CD4-positive, alpha-beta T cell (primary cell): ENCODE measurements around the gene INPP5A. TPM values are rescaled to one million over a fixed set of nuclear protein-coding genes. Genes with fewer than 3 reads are reported as not detected.
A peak's percentile ranks its signal among the peaks of the same experiment; 100 is the strongest.

ENCODE experiments used
- ATAC-seq: fragments of 200-7000 bp; cut with Tn5 transposase; one replicate; pipeline ENCODE4 v1.10.0; 2022; ENCODE audit warnings: mild to moderate bottlenecking; ENCODE audit not compliant: poor library complexity
- CTCF ChIA-PET: fragments of 350-600 bp; sonication (Branson Sonifier 250); formaldehyde crosslinking; loops from one replicate; lab custom pipeline; 2021; ENCODE audit warnings: antibody characterized with exemption, inconsistent platforms; lab: Charles Lee
- POLR2A ChIA-PET: fragments of 350-600 bp; sonication (Branson Sonifier 250); formaldehyde crosslinking; loops from one replicate; lab custom pipeline; 2021; ENCODE audit warnings: antibody characterized with exemption, inconsistent platforms; lab: Charles Lee
- DNase-seq, 14 experiments: peaks; one replicate each; pipeline ENCODE4 v3.0.0-alpha.2; 2013 to 2020; ENCODE audit warnings: mixed read lengths in 2 of 14
- H3K27ac ChIP-seq, 2 donors: one replicate each; pipeline versions ENCODE4 v1.5.1 to v1.7.0; 2013; ENCODE audit warnings: low read length in 2 of 2, low read depth in 1 of 2, mild to moderate bottlenecking in 1 of 2
- H3K27me3 ChIP-seq, 2 experiments: 1 replicate in 1 of 2; 2 replicates in 1 of 2; pipeline versions ENCODE4 v1.6.1 to v1.7.0; 2013; ENCODE audit warnings: low read length in 2 of 2, control low read depth in 1 of 2, mild to moderate bottlenecking in 1 of 2, moderate library complexity in 1 of 2; ENCODE audit not compliant: insufficient read depth in 2 of 2, control insufficient read depth in 1 of 2
- H3K36me3 ChIP-seq: one replicate; pipeline ENCODE4 v1.6.1; 2013; ENCODE audit warnings: low read length, control low read depth; ENCODE audit not compliant: insufficient read depth
- H3K4me1 ChIP-seq: one replicate; pipeline ENCODE4 v1.6.1; 2013; ENCODE audit warnings: low read length, control low read depth; ENCODE audit not compliant: insufficient read depth
- H3K4me3 ChIP-seq: one replicate; pipeline ENCODE4 v1.5.1; 2013; ENCODE audit warnings: mild to moderate bottlenecking, low read length, moderate library complexity
- H3K9me3 ChIP-seq, 2 experiments: 1 replicate in 1 of 2; 2 replicates in 1 of 2; pipeline versions ENCODE4 v1.6.1 to v1.7.0; 2013; ENCODE audit warnings: low read length in 2 of 2, mild to moderate bottlenecking in 2 of 2, control low read depth in 1 of 2, moderate library complexity in 1 of 2; ENCODE audit not compliant: control insufficient read depth in 1 of 2, insufficient read depth in 1 of 2
- H3K27ac Mint-ChIP-seq: one replicate; pipeline ENCODE4 v1.8.0; 2020; ENCODE audit warnings: mixed read lengths
- H3K27me3 Mint-ChIP-seq: one replicate; pipeline ENCODE4 v1.8.0; 2021; ENCODE audit warnings: mixed read lengths
- H3K36me3 Mint-ChIP-seq: one replicate; pipeline ENCODE4 v1.8.0; 2021; ENCODE audit warnings: low read depth, mixed read lengths
- H3K4me1 Mint-ChIP-seq: one replicate; pipeline ENCODE4 v1.8.0; 2021; ENCODE audit warnings: low read depth, mixed read lengths
- H3K4me3 Mint-ChIP-seq: one replicate; pipeline ENCODE4 v1.8.0; 2020; ENCODE audit warnings: mild to moderate bottlenecking, mixed read lengths
- H3K9me3 Mint-ChIP-seq: one replicate; pipeline ENCODE4 v1.8.0; 2020; ENCODE audit warnings: mixed read lengths
- CTCF ChIP-seq: fragments of 200-600 bp; IDR thresholded peaks from one replicate; pipeline ENCODE4 v1.8.0; 2022; ENCODE audit warnings: antibody characterized with exemption, mild to moderate bottlenecking
- intact Hi-C, 2 experiments: fragments of 100-400 bp; cut with DNase I in 1 of 2; cut with micrococcal nuclease in 1 of 2; formaldehyde crosslinking; loops; one replicate each; pipeline versions ENCODE4 v1.15.1 to v1.9.0; 2023 to 2025; cut with DNase I, micrococcal nuclease
- total RNA-seq, 174 experiments: library from RNA in 2 of 174; stranded (reverse) in 2 of 174; gene quantifications; one replicate each; pipeline ENCODE4 v1.2.3 and lab custom pipeline; 2021 to 2026

The INPP5A gene
- total RNA-seq, 2 experiments from 2014 or later: 22.0 to 24.8 TPM

DNA sequence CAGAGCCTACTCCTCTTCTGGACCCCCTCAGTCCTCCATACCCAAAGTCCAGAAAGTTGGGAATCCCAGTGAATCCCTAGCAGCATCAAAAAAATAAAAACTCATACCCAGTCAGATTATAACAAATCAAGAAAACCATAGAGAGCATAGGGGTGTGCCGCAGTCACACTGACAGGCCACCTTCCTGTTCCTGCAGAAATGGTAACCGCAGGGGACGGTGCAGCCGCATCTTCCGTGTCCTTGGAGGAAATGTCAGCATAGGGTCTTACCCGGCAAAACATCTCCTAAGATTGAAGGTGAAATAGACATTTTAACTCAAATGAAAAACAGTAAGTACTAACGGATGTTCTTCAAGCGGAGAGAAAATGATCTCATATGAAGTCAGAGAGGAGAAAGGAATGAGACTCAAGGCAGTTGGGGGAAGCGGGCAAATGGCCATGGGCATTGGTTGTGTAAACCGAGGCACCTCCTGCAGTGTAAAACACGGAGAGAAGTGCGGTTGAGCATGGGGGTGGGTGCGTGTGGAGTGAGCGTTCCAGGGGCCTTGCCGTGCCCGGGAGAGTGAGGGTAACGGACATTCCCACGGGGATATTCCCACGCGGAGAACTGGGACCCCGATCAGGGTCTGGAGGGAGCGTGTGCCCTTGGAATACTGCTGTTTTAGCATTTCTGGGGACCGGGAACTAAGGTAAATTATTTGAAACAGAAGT, 137.6 kb downstream of the INPP5A start:
- Mint-ChIP-seq H3K36me3 (peaks cover 19% of the 10 kb centered on the region), H3K27ac (no peak overlapping the region), H3K9me3 (no peaks in the 10 kb centered on the region), H3K27me3 (no peaks in the 10 kb centered on the region), H3K4me1 (peaks cover 6% of the 10 kb centered on the region), H3K4me3 (no peak overlapping the region)
- no peaks in the 10 kb centered on the region for H3K27me3 ChIP-seq
- ChIA-PET POLR2A (no interaction called here), CTCF (interaction anchor here (1.1 kb wide), 1 partner anchor 8 kb away, joined by 3 read pairs; no protein-coding TSS in a partner anchor)
- ATAC-seq: no peak
- no peaks in the 10 kb centered on the region for H3K4me1 ChIP-seq
- TF ChIP-seq CTCF: no peak
- H3K9me3 ChIP-seq: peaks cover 0 to 5% of the 10 kb centered on the region in 2 experiments
- no peak overlapping the region for H3K27ac ChIP-seq
- DNase-seq: no peak
- no peaks in the 10 kb centered on the region for H3K36me3 ChIP-seq
- H3K4me3 ChIP-seq: no peak overlapping the region
- intact Hi-C loops: no loop called here

- no peak overlapping the region for H3K4me3 ChIP-seq
- H3K36me3 ChIP-seq: no peaks in the 10 kb centered on the region
- no peak for TF ChIP-seq CTCF
- H3K4me1 Mint-ChIP-seq: peaks cover 9% of the 10 kb centered on the region
- H3K4me1 ChIP-seq: no peaks in the 10 kb centered on the region
- CTCF ChIA-PET: interaction anchor here (1.1 kb wide), 1 partner anchor 9 kb away, joined by 3 read pairs; no protein-coding TSS in a partner anchor
- no peak overlapping the region for H3K27ac Mint-ChIP-seq
- POLR2A ChIA-PET: no interaction called here
- intact Hi-C loops: no loop called here
- ATAC-seq: no peak
- DNase-seq: peak in 1 of 14 experiments; percentile 11
- no peak overlapping the region for H3K4me3 Mint-ChIP-seq
- H3K9me3 Mint-ChIP-seq: no peaks in the 10 kb centered on the region
- H3K27me3 ChIP-seq: no peaks in the 10 kb centered on the region
- peaks cover 0 to 5% of the 10 kb centered on the region in 2 experiments for H3K9me3 ChIP-seq
- peaks cover 19% of the 10 kb centered on the region for H3K36me3 Mint-ChIP-seq
- no peak overlapping the region for H3K27ac ChIP-seq
- H3K27me3 Mint-ChIP-seq: no peaks in the 10 kb centered on the region
Observed at GRCh38 chr10:132676193-132676891, 138.8 kb downstream of the INPP5A start.

DNA sequence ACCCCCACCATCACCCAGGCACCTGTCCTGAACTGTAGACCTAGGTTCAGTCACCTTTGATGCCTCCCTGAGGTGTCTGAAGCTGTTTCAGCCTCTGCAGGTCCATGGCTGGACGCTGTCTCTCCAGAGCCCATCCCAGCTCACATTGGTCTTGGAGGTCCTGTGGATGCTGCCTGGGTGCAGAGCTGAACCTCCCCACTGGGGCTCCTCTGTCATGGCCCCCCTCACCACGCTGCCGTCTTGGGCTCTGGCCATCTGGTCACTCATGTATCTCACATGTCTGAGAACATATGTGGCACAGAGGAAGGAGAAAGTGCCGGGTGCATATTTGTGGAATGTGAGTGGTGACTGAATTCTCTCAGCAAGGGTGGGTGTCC, 139.5 kb downstream of the INPP5A start:
- peaks cover 14% of the 10 kb centered on the region for H3K36me3 Mint-ChIP-seq
- H3K4me1 ChIP-seq: no peaks in the 10 kb centered on the region
- no peaks in the 10 kb centered on the region for H3K27me3 ChIP-seq
- H3K4me3 Mint-ChIP-seq: no peak overlapping the region
- peaks cover 13% of the 10 kb centered on the region for H3K4me1 Mint-ChIP-seq
- ATAC-seq: no peak
- H3K4me3 ChIP-seq: no peak overlapping the region
- H3K36me3 ChIP-seq: no peaks in the 10 kb centered on the region
- no peaks in the 10 kb centered on the region for H3K27me3 Mint-ChIP-seq
- ChIA-PET POLR2A (no interaction called here), CTCF (no interaction called here)
- DNase-seq: peak in 1 of 14 experiments; percentile 25
- H3K9me3 Mint-ChIP-seq: no peaks in the 10 kb centered on the region
- peaks cover 0 to 5% of the 10 kb centered on the region in 2 experiments for H3K9me3 ChIP-seq
- intact Hi-C loops: no loop called here
- no peak overlapping the region for H3K27ac Mint-ChIP-seq
- H3K27ac ChIP-seq: no peak overlapping the region
- no peak for TF ChIP-seq CTCF
